Aortic smooth muscle cell (primary cell): ENCODE measurements around the gene PIGU. TPM values are rescaled to one million over a fixed set of nuclear protein-coding genes. Genes with fewer than 3 reads are reported as not detected.

Source experiments
- total RNA-seq: library from RNA; depleted of rRNA; stranded (reverse); fragments of >200 nt; gene quantifications from 2 replicates; pipeline ENCODE4 v1.2.3, GENCODE V29; 2014

PIGU gene
- total RNA-seq = 6.3 and 8.5 TPM in 2 replicates

GRCh38 chr20:34676642-34677373, at the start of gene PIGU:
PIGU (minus strand) TSS chr20:34677092; CDS start chr20:34677085, 7 bp downstream.

GRCh38 chr20:34704177-34705007, 27.5 kb upstream of the PIGU start, which contains the start of gene TP53INP2:
TP53INP2 (plus strand) TSS chr20:34704344; CDS start chr20:34708740, 4,396 bp downstream.

GRCh38 chr20:34558320-34559218, 118.3 kb downstream of the PIGU start, which contains the start of gene MAP1LC3A:
MAP1LC3A (plus strand) TSS chr20:34558718; CDS start chr20:34558869, 151 bp downstream.

GRCh38 chr20:34516247-34517113, 160.4 kb downstream of the PIGU start, which contains the start of gene DYNLRB1:
DYNLRB1 (plus strand) TSS chr20:34516422; CDS start chr20:34516459, 37 bp downstream.

Other genes with a start within 250 kb of the PIGU start
- gene DYNLRB1, start 160.7 kb downstream of the PIGU start, total RNA-seq = 66.5 and 85.2 TPM in 2 replicates
- gene MAP1LC3A, start 118.4 kb downstream of the PIGU start, total RNA-seq = 14.7 TPM in 2 replicates
- gene TP53INP2, start 27.3 kb upstream of the PIGU start, total RNA-seq = 4.0 and 8.5 TPM in 2 replicates
- gene NCOA6, start 148.6 kb upstream of the PIGU start, total RNA-seq = 4.5 and 5.8 TPM in 2 replicates
- 8.9 and 9.0 TPM in 2 replicates for gene GGT7, start 195.8 kb upstream of the PIGU start, total RNA-seq
- gene ACSS2, start 199.5 kb upstream of the PIGU start, total RNA-seq = 32.1 and 42.0 TPM in 2 replicates